HG02973 (cell line): ENCODE data around the gene PRKCE.

Source experiments
- ATAC-seq: cut with Tn5 transposase; IDR thresholded peaks from one replicate; pipeline ENCODE4 v1.9.1; 2021; ENCODE audit warnings: moderate library complexity; ENCODE audit not compliant: unreplicated experiment

PRKCE gene

DNA sequence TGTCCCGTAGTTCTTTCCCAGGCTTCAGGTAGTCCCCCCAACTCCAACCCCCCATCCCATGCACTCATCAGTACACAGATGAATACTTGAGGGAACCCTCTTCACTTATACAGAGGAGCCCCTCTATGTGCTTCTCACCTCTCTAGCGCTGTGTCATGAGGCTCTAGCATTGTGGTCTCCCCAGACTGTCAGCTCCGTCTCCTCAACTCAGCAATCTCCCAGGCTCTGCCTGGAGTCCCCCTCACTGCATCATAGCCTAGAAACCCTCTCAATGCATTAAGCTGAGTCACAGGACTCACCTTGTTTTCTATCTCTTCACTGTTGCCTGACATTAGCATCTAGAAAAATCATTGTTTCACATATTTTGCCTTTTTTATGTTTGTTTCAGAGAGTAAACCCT lies 20.2 kb upstream of the PRKCE start:
- ATAC-seq = no peak

DNA sequence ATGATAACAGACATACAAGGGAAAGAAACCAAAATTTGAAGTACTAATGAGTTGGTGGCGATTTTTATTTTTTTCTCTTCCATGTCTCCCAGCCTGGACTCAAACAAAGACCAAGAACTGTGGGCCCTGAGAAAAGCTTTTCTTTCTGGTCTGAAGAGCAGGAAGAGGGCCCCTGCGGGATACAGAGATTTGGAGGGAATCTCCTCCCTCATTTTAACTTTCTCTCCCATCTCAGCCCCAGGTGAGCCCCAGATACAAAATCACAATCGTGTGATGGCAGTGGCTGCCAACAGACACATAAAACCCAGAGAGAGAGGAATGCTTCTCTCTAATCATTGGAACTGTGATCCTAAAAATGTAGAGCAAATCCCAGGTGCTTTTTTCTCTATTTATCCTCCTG lies 19.5 kb upstream of the PRKCE start:
- ATAC-seq = no peak

DNA sequence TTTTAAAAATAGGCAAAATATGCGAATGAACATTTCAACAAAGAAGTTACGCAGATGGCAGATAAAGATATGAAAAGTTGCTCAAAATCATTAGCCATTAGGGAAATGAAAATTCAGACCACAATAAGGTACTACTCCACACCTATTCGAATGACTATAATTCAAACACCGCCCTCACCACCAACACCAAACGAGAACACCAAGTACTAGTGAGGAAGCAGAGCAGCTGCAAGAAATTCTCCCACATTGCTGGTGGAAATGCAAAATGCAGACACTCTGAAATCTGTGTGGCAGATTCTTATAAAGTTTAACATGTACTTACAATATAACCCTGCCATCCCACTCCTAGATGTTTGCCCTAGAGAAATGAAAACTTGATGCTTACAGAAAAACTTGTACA lies 17.3 kb upstream of the PRKCE start:
- no peak for ATAC-seq

DNA sequence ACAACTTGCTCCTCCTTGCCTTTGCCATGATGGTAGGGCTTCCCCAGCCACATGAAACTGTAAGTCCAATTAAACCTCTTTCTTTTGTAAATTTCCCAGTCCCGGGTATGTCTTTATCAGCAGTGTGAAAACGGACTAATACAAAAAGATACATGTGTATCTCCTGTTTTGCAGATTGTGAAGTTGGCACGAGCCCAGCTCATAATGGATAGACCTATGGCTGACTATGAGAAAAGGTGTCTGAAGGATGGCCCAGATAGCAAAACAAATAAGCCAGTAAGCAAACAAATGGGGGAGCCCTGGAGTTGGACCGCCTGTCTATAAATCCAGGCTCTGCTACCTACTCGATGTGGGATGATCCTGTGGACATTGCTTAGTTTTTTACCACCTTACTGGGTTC lies 15.5 kb upstream of the PRKCE start:
- ATAC-seq = no peak

DNA sequence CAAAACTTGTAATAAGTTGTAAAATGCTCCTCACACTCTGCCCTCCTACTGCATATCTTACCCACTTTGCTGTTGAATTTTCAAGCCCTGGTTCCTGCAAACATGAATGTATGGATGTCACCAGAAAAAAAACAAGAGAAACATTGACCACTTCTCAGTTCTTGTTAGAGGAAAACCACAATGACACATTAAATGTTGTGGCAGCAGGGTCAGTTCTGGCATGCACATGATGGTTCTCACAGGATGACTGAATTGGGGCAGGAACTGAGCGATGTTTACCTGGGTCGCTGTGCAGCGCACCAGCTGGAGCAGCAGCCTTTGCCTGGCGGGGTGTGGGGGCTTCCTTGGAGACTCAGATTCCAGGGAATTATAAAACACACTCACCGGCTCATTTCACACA lies 14.0 kb upstream of the PRKCE start:
- no peak for ATAC-seq

DNA sequence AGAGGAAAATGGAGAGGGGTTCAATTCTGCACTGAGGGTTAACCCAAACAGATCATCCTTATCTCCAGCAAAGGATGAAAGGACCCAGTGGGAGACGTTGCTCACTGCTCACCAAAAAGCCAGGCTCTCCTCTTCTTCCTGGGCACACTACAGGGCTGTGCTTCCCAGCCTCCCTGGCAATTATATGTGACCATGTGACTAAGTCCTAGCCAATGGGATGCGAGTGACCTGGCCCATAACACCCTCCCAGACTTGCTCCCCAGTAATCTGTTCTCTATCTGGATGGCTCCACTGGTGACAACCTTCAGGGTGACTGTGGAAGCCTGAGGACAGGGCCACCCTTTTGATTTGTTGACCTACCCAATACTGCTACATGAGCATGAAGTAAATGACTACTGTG lies 10.9 kb upstream of the PRKCE start:
- no peak for ATAC-seq

DNA sequence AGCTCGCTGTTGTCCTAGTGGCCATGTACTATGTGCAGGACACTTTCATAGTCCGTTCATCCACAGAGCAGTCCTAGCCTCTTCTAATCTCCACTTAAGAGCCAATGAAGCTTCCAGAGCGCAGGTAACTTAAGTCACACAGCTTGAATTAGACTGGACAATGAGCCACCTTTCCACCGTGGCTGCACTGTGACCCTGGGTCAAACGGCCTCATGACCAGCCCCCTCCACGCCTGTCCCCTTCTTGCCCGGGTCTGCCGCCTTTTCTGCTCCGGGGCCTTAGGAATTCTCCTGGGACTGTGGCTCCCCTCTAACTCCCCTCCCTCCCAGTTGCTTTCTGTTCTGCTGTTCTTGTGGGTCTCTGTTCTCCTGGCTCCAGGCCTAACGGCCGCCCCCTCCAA lies 8.4 kb upstream of the PRKCE start:
- ATAC-seq = no peak

DNA sequence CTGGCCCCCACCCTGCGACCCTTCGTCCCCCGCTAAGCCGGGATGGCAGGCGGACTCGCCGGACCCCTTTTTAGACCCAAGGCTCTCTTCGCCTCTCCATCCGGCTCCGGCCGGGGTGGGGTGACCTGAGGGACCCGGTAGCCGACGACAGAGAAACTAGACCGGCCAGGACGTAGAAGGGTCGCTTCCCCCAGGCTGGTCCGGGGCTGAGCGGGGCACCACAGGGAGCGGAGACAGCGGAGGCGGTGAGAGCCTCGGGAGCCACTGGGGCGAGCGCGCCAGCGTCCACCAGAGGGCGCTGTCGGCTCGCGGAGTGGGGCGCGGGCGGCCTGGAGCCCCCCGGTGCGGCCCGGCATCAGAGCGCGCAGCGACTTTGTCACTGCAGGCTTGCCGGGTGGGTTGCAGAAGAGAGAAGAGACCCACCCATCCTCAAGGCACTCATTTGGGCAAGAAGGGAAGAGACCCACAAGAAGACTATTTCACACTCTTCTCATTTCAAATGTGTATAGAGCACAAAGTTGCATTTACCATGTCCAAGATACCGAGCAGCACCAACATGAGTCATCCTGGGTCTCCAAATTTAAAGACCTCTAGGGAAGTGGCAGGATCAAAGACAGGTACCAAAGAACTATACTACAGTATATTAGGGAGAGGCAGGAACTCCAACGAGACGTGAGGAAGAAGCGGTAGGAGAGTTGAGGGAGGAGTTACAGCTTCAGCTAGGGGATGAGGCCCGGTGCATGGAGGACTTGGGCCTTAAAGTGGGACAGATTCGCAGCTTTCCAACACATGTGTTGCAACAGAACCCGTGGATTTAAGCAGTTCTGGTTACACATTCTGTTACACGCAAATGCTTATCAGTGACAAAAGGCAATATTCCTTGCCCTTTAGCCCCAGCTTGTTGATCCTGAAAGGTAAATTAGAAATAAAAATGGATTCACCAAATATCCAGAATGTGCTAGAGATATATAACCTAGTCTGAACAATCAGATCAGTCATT lies 7.6 kb upstream of the PRKCE start:
- ATAC-seq = no peak

DNA sequence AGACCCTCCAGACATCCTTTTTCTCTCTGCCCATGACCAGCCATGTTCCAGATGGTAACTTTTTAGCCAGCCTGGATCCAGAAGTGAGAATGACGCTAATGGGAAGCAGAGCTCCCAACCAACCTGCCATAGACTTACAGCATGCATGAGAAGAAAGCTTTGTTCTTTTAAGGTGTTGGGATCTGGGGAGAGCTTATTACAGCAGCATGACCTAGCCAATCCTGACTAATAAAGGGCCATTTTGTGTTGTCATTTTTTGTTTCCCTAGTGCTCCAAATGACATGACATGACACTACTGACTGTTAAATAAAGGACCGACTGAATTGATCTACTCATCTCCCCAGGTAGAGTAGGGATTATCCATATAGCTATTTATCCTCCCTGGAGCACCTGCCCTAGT lies 5.2 kb upstream of the PRKCE start:
- no peak for ATAC-seq

DNA sequence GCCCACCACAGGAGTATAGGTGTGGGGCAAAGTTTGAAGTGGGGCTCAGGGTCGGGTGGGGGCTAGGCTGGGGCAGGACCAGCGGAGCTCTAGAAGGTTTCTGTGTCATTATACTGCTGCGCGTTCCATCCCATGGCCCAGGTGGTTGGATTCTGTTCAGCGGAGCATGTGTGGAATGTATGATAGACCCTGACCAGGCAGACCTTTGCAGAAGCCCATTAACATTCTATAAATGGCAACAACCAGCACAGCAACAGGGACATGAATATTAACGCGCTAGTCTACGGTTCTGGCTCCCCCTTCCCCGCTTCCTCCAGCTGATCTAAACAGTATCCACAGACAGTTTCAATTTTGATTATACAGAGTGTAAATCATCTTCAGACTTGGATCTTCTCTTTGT lies 4.1 kb upstream of the PRKCE start:
- no peak for ATAC-seq

DNA sequence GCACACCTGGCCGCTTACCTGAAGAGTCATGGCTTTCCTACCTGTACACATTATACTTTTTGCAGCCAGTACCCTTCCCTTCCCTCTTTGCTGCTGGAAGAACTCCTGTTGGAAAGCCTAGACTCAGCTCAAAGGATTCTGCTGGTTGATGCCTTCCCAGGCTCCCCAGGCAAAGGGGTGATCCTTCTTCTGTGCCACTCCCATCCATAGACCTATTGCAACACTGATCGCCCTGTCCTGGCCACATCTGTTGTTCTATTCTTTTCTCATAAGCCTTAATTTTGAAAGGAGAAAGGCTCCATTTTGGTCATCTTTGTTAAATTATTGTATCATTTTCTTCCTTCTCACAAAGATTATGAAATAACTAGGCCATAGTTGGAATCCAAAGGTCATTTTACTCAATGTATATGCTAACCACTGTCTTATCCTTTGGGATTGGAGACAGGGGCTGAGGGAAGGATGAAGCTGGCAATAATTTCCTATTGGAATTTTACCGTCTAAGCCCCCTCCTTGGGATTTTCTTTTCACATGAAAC lies 3.4 kb upstream of the PRKCE start:
- ATAC-seq = no peak

DNA sequence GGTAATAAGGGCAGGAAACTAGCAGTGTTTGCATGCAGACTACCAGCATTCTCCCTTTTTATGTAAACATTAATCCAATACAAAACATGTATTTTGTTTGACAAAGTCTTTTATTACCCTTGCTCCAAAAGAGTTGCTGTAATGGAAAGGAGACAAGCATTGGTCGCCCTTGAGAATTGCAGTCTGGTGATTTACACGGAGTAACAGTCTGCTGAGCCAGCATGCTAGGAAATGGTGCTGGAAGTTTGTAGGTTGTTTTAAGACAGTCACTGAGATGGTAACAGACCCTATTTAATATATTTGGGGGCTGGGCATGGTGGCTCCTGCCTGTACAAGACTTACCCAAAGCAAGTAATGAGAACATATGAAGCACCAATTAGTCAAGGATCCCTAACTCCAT lies 2.8 kb upstream of the PRKCE start:
- ATAC-seq = no peak

DNA sequence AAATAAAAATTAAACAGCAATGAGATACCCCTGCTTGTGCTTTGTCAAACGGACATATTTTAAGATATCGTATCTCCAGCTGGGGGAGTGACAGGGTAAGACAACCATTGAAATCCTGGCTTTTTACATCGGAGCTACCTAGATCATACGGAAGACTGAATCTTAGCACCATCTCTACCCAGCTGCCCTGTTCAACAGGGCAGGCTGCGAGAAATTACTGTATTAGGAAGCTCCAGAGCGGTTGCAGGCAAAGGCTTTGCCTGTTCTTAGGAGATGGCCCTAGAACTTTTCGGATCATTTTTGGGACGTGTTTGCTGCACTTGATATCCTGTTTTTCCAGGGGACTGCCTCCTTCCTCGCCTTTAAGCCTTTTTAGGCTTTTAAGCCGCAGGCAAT lies 2.0 kb upstream of the PRKCE start:
- no peak for ATAC-seq

DNA sequence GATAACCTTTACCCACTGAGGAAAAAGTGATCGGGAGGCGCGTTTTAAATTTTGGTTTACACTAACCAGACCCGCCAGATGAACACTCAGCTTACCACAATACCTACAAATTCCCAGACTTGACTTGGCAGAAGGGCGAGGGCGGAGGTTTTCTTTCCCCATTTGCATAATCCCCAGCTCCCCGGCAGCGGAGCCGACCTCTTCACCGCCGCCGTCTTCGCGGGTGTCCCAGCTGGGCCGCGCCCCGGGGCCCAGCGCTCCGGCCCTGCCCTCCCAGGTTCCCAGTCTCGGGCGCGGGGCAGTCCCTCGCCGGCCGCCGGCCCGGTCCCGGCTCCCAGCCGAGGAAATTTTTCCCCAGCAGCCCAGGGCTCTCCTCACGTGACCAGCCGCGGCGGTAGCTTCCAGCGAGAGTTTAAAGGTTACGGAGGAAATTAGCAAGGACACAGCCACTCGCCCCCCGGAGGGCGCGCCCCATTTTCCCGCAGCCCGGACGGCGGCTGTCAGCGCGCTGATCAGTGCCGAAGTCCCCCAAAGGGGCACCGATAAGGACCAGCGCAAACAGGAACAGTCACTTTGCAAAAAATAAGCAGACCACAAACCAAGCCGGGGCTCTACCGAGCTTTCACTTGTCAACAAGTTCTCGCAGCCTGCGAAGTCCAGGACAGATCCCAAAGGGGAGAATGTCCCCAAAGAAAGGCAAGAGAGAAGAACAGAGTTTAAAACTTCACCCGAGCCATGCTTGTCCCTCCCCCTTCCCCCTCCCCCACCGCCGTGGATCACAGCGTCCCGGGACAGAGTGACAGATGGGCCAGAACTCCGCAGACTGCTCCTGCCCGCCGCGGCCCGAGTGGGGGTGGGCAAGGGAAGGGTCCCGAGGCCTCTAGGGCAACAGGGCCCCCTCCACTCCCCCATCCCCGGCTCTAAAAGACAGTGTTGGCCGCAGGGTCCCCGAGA lies 1.3 kb upstream of the PRKCE start:
- peak; percentile 24 for ATAC-seq

DNA sequence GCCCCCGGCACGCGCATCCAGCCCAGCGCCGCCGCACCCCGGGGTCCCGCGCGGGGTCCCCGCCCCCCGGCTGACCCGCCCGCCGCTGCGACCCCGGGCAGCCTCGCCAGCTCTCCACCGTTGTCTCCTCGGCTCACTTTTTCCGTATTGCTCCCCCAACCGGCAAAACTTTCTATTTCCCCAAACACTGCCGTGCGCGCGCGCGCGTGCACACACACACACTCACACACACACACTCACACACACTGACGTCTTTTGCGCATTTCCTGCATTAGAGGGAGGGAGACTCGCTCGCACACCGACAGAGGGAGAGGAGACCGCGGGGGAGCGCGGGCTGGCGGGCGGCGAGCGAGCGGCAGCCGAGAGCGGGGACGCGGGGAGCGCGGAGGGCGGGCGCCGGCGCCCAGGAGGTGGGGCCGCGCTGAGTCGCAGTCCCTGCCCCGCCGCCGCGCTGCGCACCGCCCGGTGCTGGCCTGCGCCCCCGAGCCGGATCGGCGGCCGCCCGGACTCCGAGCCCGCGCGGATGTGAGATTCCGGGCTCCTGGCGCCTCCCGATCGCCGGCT lies 542 bp upstream of the PRKCE start:
- ATAC-seq = peak; percentile 80

DNA sequence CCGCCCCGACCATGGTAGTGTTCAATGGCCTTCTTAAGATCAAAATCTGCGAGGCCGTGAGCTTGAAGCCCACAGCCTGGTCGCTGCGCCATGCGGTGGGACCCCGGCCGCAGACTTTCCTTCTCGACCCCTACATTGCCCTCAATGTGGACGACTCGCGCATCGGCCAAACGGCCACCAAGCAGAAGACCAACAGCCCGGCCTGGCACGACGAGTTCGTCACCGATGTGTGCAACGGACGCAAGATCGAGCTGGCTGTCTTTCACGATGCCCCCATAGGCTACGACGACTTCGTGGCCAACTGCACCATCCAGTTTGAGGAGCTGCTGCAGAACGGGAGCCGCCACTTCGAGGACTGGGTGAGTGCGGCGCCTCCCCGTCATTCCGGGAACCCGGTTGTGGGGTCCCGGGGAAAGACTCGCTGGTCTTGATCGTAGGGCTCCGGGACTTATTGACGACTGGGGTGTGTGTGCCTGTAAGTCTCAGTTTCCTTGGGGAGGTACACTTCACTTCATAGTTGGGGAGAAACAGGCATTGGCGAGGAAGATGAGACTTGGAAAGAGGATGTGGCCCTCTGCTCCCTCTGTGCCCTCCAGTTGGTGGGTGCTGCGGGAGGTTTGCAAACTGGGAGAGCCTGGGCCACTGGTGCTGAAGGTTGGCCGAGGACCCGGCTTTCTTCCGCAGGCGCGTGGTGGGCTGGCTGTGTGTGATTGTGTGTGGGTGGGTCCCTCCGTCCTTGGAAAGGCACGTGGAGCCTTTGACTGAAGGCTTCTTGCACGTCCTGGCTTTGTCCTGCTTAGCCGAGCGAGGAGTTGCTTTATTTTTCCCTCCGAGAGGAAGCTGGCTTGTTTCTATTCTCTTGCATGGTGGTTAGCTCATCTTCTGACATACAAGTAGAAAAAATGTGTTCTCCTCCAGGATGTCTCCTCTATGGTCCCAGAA lies 886 bp downstream of the PRKCE start:
- ATAC-seq = no peak

DNA sequence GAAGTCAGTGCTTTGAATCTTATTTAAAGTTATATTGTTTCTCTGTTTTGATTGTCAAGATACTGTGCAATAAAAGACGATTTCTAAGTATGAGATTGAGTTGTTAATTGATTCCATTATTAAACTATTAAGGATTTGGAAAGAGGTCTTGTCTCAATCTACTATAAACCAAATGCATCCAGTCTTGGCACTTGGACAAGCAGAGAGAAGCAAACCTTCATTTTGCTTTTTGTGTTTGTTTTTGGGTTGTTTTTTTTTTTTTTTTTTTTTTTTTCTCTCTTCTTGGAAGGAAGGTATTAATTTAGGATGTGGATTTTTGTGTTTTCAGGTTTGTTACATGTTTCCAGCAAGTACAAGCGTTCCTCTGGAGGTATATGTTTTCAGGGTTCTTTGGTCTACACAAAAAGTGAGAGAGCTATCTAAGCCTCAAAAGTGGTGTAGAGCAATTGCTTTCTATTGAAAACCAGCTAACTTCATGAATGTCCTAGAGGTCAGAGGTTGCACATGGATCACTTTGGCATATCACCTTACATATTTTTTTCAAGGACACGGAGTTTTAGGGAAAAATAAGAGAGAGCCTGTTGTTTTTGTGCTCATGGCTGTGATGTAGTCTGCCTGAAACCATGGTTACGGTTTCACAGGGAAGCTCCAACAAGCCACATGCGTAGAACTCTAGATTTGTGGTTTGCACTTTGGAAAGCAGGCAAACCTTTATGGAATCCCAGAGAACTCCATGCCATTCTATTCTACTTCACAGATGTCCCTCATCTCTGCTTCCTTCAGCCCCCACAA lies 1.8 kb downstream of the PRKCE start:
- ATAC-seq = no peak

DNA sequence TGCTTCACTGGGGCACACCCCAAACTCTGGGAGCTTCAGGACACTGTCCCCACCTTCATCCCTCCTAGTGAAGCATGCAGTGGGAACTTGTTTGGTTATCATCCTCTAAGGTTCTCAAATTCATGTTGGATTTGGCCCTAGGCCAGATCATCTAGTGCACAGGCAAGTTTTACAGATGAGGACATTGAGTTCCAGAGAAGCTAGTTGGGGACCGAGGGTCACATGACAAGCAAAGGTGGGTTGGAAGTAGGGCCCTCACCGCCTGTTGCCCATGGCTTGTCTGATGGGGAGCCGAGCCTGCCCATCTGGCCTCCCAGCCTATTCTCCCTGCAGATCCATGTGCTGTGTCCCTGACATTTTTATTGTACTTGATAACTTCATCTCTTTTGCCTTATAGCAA lies 2.8 kb downstream of the PRKCE start:
- ATAC-seq = no peak

DNA sequence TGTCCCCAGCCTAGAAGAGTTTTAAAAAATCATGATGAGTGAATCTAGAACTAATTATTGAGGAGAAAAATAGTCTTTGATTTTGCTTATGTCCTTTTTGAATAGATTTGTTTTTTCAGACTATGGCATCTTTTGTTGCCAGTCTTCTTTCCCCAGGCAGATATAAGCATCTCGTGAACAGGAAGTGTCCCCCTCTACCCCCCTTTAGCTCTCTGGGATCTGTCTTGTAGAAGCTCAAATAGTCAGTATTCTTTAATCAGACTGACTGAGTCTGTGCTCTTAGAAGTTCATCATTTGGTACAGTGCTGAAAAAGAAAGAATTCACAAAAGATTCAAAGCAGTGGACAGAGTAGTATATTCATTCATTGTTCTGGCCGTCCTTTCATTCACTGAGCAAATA lies 10.4 kb downstream of the PRKCE start:
- ATAC-seq = no peak
